GM19324 (cell line): ENCODE data around the gene SLC16A14.
"Not testable (repeated sequence)": the region's sequence is repeated elsewhere in the genome, so short reads cannot be mapped to it uniquely, and the experiment has no call there.

Experiments used
- ATAC-seq: cut with Tn5 transposase; IDR thresholded peaks from one replicate; pipeline ENCODE4 v1.9.1; 2021; ENCODE audit warnings: mild to moderate bottlenecking, moderate library complexity; ENCODE audit not compliant: unreplicated experiment, low FRiP score

The SLC16A14 gene, protein sequence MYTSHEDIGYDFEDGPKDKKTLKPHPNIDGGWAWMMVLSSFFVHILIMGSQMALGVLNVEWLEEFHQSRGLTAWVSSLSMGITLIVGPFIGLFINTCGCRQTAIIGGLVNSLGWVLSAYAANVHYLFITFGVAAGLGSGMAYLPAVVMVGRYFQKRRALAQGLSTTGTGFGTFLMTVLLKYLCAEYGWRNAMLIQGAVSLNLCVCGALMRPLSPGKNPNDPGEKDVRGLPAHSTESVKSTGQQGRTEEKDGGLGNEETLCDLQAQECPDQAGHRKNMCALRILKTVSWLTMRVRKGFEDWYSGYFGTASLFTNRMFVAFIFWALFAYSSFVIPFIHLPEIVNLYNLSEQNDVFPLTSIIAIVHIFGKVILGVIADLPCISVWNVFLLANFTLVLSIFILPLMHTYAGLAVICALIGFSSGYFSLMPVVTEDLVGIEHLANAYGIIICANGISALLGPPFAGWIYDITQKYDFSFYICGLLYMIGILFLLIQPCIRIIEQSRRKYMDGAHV

DNA sequence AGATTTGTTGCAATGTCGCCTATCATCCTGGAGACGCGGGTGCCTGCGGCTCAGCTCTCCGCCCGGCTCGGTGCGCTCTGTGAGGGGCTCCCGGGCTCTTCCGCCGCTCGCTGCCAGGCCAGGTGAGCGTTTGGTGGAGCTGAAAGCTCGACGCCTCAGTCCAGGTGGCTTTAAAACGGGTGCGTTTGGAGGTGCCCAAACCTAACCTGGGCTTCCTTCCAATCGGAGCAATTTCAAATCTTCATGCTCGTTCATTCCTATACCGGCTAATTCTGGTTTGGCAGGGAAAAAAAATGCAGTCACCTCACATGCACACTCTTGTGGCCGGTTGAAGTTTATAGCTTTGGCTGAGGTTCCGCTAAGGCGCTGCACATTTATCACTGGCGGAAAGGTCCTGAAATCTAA, at the start of gene SLC16A14:
Gene SLC16A14 (minus strand): TSS at position 274 of the 405 bp plus-strand sequence. CDS start 9,572 bp downstream, outside the sequence.
- peak; percentile 22 for ATAC-seq

DNA sequence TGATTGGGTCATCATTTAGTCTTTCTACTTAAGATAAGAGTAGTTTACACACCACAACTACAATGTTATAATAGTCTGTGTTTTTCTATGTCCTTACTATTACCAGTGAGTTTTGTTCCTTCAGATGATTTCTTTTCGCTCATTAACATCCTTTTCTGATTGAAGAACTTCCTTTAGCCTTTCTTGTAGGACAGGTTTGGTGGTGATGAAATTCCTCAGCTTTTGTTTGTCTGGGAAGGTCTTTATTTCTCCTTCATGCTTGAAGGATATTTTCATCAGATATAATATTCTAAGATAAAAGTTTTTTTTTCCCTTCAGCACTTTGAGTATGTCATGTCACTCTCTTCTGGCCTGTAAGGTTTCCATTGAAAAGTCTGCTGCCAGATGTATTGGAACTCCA, 38.0 kb upstream of the SLC16A14 start:
- ATAC-seq: no peak

DNA sequence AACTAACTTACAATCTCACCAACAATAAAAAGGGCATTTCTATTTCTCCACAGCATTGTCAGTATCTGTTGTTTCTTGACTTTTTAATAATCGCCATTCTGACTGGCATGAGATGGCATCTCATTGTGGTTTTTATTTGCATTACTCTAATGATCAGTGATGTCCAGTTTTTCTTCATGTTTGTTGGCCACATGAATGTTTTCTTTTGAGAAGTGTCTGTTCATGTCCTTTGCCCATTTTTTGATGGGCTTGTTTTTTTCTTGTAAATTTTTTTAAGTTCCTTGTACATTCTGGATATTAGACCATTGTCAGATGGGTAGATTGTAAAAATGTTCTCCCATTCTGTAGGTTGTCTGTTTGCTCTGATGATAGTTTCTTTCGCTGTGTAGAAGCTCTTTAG, 33.2 kb upstream of the SLC16A14 start:
- not testable (repeated sequence) for ATAC-seq

DNA sequence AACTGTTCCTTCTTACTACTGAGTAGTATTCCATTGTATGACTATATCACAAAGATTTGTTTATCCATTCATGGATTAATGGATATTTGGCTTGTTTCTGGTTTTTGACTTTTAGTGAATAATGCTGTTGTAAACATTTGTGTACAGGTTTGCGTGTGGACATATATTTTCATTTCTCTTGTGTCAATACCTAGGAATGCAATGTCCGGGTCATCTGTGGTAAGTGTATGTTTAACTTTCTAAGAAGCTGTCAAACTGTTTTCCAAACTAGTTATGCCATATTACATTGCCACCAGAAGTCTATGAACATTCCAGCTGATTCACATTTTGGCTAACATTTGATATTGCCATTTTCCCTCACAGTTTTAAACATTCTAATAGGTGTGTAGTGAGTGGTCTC, 29.1 kb upstream of the SLC16A14 start:
- ATAC-seq: no peak

DNA sequence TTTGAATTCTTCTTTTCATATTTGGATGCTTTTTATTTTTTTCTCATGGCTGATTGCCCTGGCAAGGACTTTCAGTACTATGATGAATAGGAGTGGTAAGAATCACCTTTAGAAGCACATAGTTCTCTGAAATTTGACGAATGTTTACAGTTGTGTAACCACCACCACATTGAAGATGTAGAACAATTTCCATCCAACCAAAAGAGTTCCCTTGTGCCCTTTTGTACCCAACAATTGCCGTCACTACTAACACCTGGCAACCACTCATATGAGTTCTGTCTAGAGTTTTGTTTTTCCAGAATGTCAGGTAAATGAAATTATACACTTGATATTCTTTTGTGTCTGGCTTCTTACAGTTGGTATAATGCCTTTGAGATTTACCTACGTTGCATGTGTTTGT, 28.7 kb upstream of the SLC16A14 start:
- ATAC-seq: no peak

DNA sequence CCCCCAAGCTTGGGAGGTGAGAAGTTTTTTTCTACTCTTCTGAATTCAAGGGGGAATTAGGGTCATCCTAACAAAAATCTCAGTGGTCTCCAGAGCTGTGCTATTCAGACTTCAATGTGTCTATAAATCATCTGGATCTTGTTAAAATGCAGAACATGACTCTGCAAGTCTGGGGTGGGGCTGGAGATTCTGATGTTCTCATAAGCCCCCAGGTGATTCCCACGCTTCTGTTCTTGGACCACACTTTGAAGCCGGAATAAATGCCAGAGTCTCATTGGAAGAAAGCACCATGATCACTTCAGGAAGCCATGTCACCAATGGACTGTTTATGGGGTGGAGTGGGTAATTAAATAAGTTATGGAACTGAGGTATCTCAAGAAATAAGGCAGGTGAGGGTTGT, 22.2 kb upstream of the SLC16A14 start:
- no peak for ATAC-seq

DNA sequence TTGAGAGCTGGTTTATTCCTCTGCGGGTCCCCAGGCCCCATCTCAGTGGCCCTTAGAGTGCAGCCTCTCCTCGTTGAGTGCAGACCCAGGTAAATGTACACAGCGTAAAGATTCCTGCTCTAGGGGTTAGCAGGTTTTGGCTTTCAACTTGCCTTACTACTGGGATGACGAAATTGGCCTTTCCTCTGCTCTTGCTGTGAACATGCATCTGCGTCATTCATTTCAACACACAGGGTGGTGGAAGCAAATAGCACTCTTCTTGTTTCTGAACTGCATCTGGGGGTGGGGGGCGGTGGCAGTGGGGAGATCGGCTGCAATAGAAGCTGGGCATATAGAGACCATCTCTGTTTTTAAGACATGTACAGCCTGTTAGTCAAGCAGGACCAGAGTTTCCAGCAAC, 16.5 kb upstream of the SLC16A14 start:
- ATAC-seq: no peak

DNA sequence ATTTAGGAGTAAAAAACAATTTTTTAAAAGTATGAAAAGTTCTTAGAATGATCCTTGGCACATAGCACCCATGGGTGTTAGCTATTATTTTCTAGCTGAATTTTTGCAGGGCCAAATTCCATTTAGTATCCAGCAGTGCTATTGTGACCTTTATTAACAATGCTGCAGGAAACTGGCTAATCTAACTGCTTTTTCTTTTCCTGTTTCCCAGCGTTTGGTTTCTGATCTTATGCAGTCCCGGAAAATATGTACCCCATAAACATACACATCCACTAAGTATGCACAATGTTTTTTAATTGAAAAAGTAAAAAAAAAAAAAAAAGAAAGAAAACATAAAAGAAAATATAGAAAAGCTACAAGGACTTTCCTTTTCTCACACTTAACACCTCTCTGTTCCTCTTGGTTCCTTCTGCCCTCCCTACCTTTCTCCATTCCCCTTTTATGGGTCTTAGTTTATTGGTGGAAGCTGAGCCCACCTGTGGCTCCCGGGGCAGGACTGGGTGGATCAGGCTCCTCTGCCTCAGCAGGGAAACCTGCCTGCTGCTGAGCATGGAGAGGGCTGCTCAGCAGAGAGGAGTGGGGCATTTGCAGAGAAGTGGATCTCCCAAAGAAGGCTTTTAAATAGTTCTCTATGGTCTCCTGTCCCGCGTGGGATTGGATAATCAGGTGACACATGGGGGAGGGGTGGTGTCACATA, 9.3 kb upstream of the SLC16A14 start:
- ATAC-seq: no peak

DNA sequence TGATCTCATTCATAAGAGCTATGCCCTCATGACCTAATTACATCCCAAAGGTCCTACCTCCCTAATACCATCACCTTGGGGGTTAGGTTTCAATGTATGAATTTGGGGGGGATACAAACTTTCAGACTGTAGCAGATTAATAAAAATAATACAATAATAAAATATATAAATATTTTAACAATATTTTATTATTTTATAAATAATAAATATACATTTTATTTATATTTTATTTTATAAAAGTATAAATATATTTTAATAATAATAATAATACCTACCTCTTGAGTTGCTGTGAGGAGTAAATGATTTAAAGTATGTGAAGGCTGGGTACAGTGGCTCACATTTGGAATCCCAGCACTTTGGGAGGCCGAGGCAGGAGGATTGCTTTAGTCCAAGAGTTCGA, 8.1 kb upstream of the SLC16A14 start:
- no peak for ATAC-seq

DNA sequence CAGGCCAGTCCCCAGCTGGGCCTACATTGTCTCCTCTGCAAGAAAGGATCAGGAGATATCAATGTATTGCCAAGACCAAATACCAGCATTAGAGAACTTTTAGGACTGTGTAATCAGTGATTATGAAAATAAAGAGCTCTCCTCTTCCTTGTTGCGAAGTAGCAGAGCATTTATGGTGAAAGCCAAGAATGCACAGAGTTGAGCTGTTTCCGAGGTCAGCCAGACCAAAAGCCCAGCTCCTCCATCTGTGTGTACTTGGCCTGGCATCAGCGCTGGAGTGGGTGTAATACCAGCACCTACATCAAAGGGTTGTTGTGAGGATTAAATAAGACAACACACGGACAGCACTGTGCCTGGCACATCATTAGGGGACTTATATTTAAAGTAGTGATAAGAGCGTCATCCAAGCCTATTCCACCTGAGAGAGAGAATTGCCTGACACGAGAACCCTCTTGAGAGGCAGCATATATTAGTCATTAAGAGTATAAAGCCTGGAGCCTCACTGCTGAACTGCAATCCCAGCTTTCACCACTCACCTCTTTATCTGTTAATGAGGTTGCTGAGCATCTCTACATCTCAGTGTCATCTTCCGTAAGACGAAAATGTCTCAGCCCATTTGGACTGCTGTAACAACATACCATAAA, 7.4 kb upstream of the SLC16A14 start:
- no peak for ATAC-seq

DNA sequence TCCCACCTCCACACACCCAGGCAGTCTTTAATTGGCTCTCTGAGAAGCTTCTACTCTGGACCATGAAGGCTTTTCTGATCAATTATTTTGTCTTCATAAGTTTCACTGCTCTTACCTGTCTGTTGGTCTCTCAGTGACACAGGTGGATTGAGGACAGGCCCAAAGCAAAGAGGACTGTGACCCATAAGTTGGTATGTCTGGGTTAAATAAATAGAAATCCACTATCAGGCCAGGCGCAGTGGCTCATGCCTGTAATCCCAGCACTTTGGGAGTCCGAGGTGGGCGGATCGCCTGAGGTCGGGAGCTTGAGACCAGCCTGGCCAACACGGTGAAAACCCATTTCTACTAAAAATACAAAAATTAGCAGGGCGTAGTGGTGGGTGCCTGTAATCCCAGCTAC, 2.7 kb upstream of the SLC16A14 start:
- no peak for ATAC-seq

DNA sequence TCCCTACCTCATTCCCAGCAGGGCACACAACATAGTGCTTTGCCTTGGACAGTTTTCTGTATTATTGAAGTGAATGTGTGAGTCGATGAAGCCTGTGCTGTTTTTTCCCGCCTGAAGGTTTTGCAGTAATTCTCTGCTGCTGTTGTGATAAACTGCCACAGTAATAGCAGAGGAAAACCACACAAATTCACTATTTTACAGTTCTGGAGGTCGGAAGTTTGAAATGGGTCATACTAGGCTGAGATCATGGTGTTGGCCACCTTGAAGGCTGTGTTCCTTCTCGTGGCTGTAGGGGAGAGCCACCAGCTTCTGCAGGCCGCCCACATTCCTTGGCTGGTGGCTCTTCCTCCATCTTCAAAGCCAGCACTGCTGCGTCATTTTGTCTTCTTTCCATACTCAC, 678 bp upstream of the SLC16A14 start:
- ATAC-seq: no peak

DNA sequence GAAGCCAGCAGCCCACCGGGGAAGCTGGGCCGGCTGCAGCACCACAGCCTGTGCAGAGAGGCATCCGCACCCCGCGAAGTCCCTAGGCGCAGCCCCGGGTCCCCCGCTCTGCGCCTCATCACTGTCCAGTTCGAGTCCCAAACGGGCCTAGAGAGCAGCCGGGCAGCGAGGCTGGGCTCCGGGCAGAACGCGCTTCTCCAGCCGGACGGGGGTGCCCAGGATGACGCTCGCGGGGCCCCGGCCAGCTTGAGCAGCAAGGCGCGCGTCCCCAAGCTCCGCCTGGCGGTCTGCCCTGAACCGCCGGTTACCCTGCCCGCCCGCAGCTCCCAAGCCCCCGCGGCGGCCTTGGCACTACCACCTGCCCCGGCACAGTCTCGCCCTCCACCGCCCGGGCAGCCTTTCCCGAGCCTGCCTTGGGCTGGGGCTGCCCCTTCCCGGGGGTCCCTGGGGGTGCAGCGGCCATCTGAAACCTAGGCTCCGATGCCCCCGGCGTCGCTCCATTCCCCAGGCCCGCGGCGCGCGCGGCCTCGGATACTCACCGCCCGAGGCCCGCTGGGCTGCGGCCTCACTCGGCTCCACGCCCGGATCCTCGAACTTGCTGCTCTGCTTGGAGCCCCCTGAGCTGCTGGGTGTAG, 591 bp downstream of the SLC16A14 start:
- ATAC-seq: peak; percentile 45

DNA sequence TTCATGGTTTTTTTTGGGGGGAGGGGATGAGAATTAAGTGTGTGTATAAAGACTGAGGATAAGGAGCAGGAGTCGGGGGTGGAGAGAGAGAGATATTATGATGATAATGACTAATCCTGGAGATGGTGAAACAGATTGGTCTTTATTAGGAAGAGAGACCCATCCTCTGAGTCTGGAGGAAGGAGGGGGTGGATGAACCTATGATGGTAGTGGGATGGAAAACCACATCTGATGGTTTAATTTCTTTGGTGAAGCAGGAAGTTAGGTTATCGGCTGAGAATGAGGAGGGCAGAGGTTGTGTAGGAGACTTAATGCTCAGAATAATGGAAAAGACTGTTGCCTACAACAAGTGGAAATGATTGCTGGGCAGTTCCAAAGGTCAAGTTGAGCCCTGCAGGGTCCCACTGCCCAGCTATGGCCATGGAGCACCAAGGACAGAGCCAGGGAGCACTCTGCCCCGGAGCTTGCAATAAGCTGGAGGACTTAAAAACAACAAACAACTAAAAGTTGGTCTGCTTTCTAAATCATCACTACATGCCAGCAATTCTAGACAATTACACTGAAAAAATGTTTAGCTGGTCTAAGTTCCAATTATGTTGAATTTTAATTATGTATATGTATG, 7.9 kb downstream of the SLC16A14 start:
- ATAC-seq: no peak

DNA sequence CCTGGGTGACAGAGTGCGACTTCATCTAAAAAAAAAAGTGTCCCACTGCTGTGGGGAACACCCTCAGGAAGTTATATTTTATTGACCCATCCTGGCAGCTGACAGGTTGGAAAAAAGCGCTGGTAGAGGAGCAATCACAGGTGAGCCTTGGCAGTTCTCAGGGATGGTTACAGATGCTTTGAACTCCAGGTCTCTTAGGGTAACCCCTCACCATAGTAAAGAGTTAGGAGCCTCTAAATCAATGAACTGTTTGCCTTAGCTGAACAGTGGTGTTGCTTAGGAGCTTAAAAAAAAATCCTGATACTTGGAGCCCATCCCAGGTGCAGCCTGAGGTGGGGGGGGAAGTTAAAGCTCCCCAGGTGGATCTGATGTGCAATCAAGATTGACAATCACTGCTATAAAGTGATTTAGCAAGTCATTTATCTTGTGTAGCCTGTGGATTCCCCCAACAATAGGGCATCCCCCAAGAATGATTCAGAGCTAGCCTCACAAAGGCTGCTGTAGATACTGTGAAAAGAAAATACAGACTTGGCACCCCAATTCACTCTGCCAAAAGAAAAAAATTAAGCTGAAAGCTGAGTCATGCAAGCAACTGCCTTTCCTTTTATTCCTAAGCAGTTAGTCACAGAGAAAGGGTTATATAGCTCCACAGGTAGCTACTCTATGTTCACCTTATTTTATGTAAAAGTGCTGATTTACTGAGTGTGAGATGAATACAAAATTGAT, 14.8 kb downstream of the SLC16A14 start:
- no peak for ATAC-seq

DNA sequence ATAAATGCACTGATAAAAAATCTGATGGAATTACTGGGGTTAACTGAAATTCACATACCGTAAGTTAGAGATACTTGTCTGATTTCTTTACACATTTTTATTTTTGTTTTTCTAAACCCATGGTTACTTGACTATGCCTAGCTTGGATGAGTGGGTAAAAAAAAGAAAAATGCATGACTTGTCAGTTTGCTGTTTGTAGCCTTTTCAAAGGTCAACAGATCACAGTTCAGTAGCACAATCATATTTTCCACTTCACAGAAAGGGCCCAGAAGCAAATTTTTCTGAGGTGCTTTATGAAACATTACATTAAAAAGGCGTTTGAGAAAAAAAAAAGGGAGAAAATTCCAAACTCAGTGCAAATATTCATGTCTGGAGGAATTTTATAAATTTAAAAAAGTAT, 16.4 kb downstream of the SLC16A14 start:
- no peak for ATAC-seq

DNA sequence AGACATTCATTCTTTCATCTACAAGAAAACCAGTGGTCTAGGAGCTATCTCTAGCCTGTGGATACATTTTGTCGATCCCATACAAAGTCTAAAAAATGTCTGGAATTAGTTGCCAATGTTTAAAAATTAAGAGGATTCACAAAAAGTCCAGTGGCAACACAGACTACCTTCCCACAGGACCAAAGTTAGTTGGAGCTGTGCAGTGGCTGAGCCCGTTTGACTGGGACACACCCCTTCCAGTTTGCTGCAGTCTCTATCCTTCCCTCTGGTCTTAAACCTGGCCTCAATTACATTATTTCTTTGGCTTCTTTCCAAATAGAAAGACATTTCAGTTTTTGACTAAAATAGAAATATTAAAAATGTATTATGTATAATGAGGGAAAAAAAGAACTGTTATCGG, 18.6 kb downstream of the SLC16A14 start:
- no peak for ATAC-seq

DNA sequence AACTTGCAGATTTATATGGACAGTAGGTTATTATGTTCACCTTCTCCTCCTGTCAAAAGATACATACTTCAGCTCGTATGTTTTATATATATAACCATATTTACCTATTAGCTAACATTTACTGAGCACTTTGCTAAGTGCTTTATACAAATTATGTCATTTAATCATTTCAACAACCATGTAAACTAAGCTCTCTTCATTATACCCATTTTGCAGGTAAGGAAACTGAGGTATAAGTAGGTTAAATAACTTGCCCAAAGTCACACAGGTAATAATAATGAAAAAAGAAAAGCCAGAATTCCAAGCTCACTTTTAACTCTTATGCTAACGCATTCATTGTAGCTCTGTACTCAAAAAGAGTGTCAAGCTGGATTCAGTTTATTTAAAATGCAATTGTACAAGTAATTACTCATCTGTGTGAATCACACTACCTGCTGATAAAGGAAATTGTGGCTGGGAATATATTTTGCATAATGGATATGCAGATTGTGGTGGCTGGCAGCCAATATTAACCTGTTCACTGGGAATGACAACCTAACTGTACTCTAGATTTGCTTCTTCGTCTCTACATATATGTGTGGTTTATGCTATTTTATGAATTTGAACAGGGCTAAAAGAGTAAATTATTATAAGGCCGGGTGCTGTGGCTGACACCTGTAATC, 20.6 kb downstream of the SLC16A14 start:
- no peak for ATAC-seq

DNA sequence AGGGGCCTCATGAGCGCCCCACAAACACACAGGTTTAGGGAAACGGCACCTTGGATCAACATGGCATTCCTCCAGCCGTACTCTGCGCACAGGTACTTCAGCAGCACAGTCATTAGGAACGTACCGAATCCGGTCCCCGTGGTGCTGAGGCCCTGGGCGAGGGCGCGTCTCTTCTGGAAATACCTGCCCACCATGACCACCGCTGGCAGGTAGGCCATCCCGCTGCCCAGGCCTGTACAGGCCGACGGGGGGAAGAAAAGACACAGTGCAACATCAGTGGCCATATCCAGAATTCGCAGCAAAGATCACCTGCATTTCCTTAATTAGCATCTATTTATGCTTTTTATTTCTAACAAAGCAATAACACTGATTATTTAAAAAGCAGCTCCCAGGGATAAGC, 22.2 kb downstream of the SLC16A14 start:
- ATAC-seq: no peak
